ENCODE measurements around the gene KIAA0232. TPM values are rescaled to one million over a fixed set of nuclear protein-coding genes. Genes with fewer than 3 reads are reported as not detected.
A peak's percentile ranks its signal among the peaks of the same experiment; 100 is the strongest.

The KIAA0232 gene
- total RNA-seq, 1 donor from 2014 or later = 44.4 TPM

GRCh38 chr4:6929339-6929811, 146.8 kb downstream of the KIAA0232 start:
- no peak for FAIRE-seq

GRCh38 chr4:6929812-6930464, 147.4 kb downstream of the KIAA0232 start:
- DNase-seq (ENCODE audit: low spot score in 2 of 2) = no peak

More at GRCh38 chr4:6929339-6929811, 146.8 kb downstream of the KIAA0232 start:
- DNase-seq (ENCODE audit: low spot score in 2 of 2) = no peak

GRCh38 chr4:6932475-6932874, 149.9 kb downstream of the KIAA0232 start:
- FAIRE-seq (no peak), DNase-seq (ENCODE audit: low spot score in 2 of 2) (no peak)

More at GRCh38 chr4:6929812-6930464, 147.4 kb downstream of the KIAA0232 start:
- FAIRE-seq = no peak

- no peak for FAIRE-seq
- peak in 1 of 2 donors; percentile 46 for DNase-seq (ENCODE audit: low spot score in 2 of 2)
Measured at GRCh38 chr4:6932918-6933317, 150.4 kb downstream of the KIAA0232 start.

Other genes with a start within 250 kb of the KIAA0232 start
- 7.3 TPM for gene MAN2B2, start 207.5 kb upstream of the KIAA0232 start, total RNA-seq
- gene MRFAP1, start 142.0 kb upstream of the KIAA0232 start, total RNA-seq = 83.2 TPM
- 0.41 TPM for gene S100P, start 88.8 kb upstream of the KIAA0232 start, total RNA-seq
- gene MRFAP1L1, start 72.9 kb upstream of the KIAA0232 start, total RNA-seq = 100 TPM
- 10.2 TPM for gene BLOC1S4, start 66.6 kb upstream of the KIAA0232 start, total RNA-seq
- 207 TPM for gene TBC1D14, start 127.1 kb downstream of the KIAA0232 start, total RNA-seq

Data from frontal cortex (tissue), 4 donors.